Neural cell (in vitro differentiated cells): ENCODE data around the gene AQP6. TPM values are rescaled to one million over a fixed set of nuclear protein-coding genes. Genes with fewer than 3 reads are reported as not detected.

Experiments
- H2AFZ ChIP-seq: fragments of 200-600, 300-800 bp; sonication (generic), shearing (Covaris generic); 2 replicates; pipeline ENCODE4 v1.6.0; 2014; ENCODE audit warnings: low read depth, mild to moderate bottlenecking, antibody characterized with exemption, low read length, moderate library complexity
- H3F3A ChIP-seq: fragments of 200-600 bp; shearing (Covaris generic); 2 replicates; pipeline ENCODE4 v1.6.1; 2016; ENCODE audit warnings: mild to moderate bottlenecking, moderate library complexity, mixed read lengths, antibody characterized with exemption, low read length; ENCODE audit not compliant: insufficient read depth, poor library complexity, severe bottlenecking
- H3K27ac ChIP-seq: fragments of 200-600, 300-800 bp; sonication (generic), shearing (Covaris generic); 2 replicates; pipeline ENCODE4 v1.5.1; 2014; ENCODE audit warnings: mild to moderate bottlenecking, low read length, moderate library complexity
- H3K27me3 ChIP-seq: fragments of 300-800, 200-600 bp; sonication (generic), shearing (Covaris generic); 2 replicates; pipeline ENCODE4 v1.6.0; 2014; ENCODE audit warnings: mild to moderate bottlenecking, low read depth, low read length, moderate library complexity; ENCODE audit not compliant: insufficient read depth
- H3K36me3 ChIP-seq: fragments of 300-800, 200-600 bp; sonication (generic), shearing (Covaris generic); 2 replicates; pipeline ENCODE4 v1.5.1; 2014; ENCODE audit warnings: mild to moderate bottlenecking, antibody characterized with exemption, low read length, moderate library complexity; ENCODE audit not compliant: insufficient read depth
- H3K4me2 ChIP-seq: fragments of 300-800, 200-600 bp; sonication (generic), shearing (Covaris generic); 2 replicates; pipeline ENCODE4 v1.6.0; 2014; ENCODE audit warnings: mild to moderate bottlenecking, low read length
- H3K4me3 ChIP-seq: fragments of 300-800, 200-600 bp; sonication (generic), shearing (Covaris generic); 2 replicates; pipeline ENCODE4 v1.5.1; 2014; ENCODE audit warnings: mild to moderate bottlenecking, low read length, moderate library complexity
- H3K79me2 ChIP-seq: fragments of 200-600 bp; shearing (Covaris generic); replicated peaks from 2 replicates; pipeline ENCODE4 v1.6.0; 2014; ENCODE audit warnings: mild to moderate bottlenecking, low read length, moderate library complexity; ENCODE audit not compliant: insufficient read depth
- H3K9ac ChIP-seq: fragments of 300-800, 200-600 bp; sonication (generic), shearing (Covaris generic); 2 replicates; pipeline ENCODE4 v1.6.1; 2016; ENCODE audit warnings: mild to moderate bottlenecking, low read length, mixed read lengths
- H3K9me2 ChIP-seq: fragments of 200-600 bp; shearing (Covaris generic); 2 replicates; pipeline ENCODE4 v1.6.1; 2016; ENCODE audit warnings: mild to moderate bottlenecking, low read length, mixed read lengths; ENCODE audit not compliant: insufficient read depth
- H3K9me3 ChIP-seq: fragments of 200-600, 300-800 bp; sonication (generic), shearing (Covaris generic); 2 replicates; pipeline ENCODE4 v1.6.1; 2016; ENCODE audit warnings: mild to moderate bottlenecking, mixed run types, low read length, moderate library complexity, mixed read lengths
- H4K20me1 ChIP-seq: fragments of 200-600 bp; shearing (Covaris generic); 2 replicates; pipeline ENCODE4 v1.6.1; 2016; ENCODE audit warnings: mild to moderate bottlenecking, mixed run types; ENCODE audit not compliant: insufficient read depth
- CTCF ChIP-seq: fragments of 450-650 bp; IDR thresholded peaks from 2 replicates; pipeline ENCODE4 v1.5.1; 2014; ENCODE audit warnings: antibody characterized with exemption, mild to moderate bottlenecking, moderate library complexity; ENCODE audit not compliant: poor library complexity, severe bottlenecking
- EP300 ChIP-seq: fragments of 450-650 bp; conservative IDR thresholded peaks from 2 replicates; pipeline ENCODE4 v1.6.1; 2014; ENCODE audit warnings: antibody characterized with exemption, mild to moderate bottlenecking, moderate library complexity; ENCODE audit not compliant: poor library complexity, severe bottlenecking
- EZH2 ChIP-seq: fragments of 200-600, 300-800 bp; shearing (Covaris generic), sonication (generic); IDR thresholded peaks from 2 replicates; pipeline ENCODE4 v1.6.1; 2014; ENCODE audit warnings: antibody characterized with exemption, low read length, borderline replicate concordance, mild to moderate bottlenecking; ENCODE audit not compliant: insufficient read depth, poor library complexity, severe bottlenecking
- MXI1 ChIP-seq: fragments of 450-650 bp; conservative IDR thresholded peaks from 2 replicates; pipeline ENCODE4 v1.6.1; 2014; ENCODE audit warnings: antibody characterized with exemption, mild to moderate bottlenecking; ENCODE audit not compliant: poor library complexity, severe bottlenecking
- POLR2AphosphoS5 ChIP-seq: IDR thresholded peaks from 2 replicates; pipeline ENCODE4 v1.6.1; 2012
- RAD21 ChIP-seq: fragments of 450-650 bp; conservative IDR thresholded peaks from 2 replicates; pipeline ENCODE4 v1.6.1; 2014; ENCODE audit warnings: antibody characterized with exemption, mild to moderate bottlenecking, moderate library complexity
- SMC3 ChIP-seq: fragments of 450-650 bp; conservative IDR thresholded peaks from 2 replicates; pipeline ENCODE4 v1.6.1; 2014; ENCODE audit warnings: antibody characterized with exemption, mild to moderate bottlenecking, moderate library complexity; ENCODE audit not compliant: poor library complexity
- TAF1 ChIP-seq: IDR thresholded peaks from 2 replicates; pipeline ENCODE4 v1.6.1; 2012; ENCODE audit warnings: low read depth
- polyA minus RNA-seq: library from RNA; depleted of rRNA, polyadenylated mRNA; stranded (reverse); fragments of >200 nt; gene quantifications from 2 replicates; pipeline ENCODE4 v1.2.3, GENCODE V29; 2014
- polyA plus RNA-seq: library from polyadenylated mRNA; depleted of rRNA; stranded (reverse); fragments of >200 nt; gene quantifications from 2 replicates; pipeline ENCODE4 v1.2.3, GENCODE V29; 2014
- TF ChIP-seq, protein P1 (sequence below): IDR thresholded peaks from 2 replicates; pipeline ENCODE4 v1.6.1; 2012; ENCODE audit warnings: borderline replicate concordance

Gene AQP6
- polyA plus RNA-seq (not detected in 2 replicates), polyA minus RNA-seq (not detected in 2 replicates)

GRCh38 chr12:49972641-49973360, at the start of gene AQP6:
AQP6 (plus strand) TSS chr12:49972947; CDS start chr12:49973174, 227 bp downstream.
- no peak within 1 kb of the TSS for H3K9ac ChIP-seq
- H3K27me3 ChIP-seq: no peaks in the 10 kb centered on the region
- TF ChIP-seq, protein P1, sequence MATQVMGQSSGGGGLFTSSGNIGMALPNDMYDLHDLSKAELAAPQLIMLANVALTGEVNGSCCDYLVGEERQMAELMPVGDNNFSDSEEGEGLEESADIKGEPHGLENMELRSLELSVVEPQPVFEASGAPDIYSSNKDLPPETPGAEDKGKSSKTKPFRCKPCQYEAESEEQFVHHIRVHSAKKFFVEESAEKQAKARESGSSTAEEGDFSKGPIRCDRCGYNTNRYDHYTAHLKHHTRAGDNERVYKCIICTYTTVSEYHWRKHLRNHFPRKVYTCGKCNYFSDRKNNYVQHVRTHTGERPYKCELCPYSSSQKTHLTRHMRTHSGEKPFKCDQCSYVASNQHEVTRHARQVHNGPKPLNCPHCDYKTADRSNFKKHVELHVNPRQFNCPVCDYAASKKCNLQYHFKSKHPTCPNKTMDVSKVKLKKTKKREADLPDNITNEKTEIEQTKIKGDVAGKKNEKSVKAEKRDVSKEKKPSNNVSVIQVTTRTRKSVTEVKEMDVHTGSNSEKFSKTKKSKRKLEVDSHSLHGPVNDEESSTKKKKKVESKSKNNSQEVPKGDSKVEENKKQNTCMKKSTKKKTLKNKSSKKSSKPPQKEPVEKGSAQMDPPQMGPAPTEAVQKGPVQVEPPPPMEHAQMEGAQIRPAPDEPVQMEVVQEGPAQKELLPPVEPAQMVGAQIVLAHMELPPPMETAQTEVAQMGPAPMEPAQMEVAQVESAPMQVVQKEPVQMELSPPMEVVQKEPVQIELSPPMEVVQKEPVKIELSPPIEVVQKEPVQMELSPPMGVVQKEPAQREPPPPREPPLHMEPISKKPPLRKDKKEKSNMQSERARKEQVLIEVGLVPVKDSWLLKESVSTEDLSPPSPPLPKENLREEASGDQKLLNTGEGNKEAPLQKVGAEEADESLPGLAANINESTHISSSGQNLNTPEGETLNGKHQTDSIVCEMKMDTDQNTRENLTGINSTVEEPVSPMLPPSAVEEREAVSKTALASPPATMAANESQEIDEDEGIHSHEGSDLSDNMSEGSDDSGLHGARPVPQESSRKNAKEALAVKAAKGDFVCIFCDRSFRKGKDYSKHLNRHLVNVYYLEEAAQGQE: no peak
- TF ChIP-seq SMC3 (no peak), POLR2AphosphoS5 (no peak), MXI1 (no peak), RAD21 (no peak), EZH2 (no peak), TAF1 (no peak), EP300 (no peak), CTCF (no peak)
- no peak within 1 kb of the TSS for H3K4me2 ChIP-seq
- no peak within 1 kb of the TSS for H3K27ac ChIP-seq
- H3F3A ChIP-seq: no peaks in the 10 kb centered on the region
- H2AFZ ChIP-seq: no peak within 1 kb of the TSS
- H3K36me3 ChIP-seq: no peaks in the 10 kb centered on the region
- no peaks in the 10 kb centered on the region for H4K20me1 ChIP-seq
- H3K9me3 ChIP-seq: no peaks in the 10 kb centered on the region
- no peak within 1 kb of the TSS for H3K4me3 ChIP-seq
- no peaks in the 10 kb centered on the region for H3K9me2 ChIP-seq
- no peaks in the 10 kb centered on the region for H3K79me2 ChIP-seq

GRCh38 chr12:49923035-49923644, 49.6 kb upstream of the AQP6 start:
- no peaks in the 10 kb centered on the region for H4K20me1 ChIP-seq
- no peaks in the 10 kb centered on the region for H3K9me2 ChIP-seq
- no peak overlapping the region for H3K4me2 ChIP-seq
- no peaks in the 10 kb centered on the region for H3K27me3 ChIP-seq
- TF ChIP-seq MXI1 (no peak), CTCF (no peak), RAD21 (no peak), SMC3 (no peak), EZH2 (no peak), TAF1 (no peak), POLR2AphosphoS5 (no peak), EP300 (no peak)
- TF ChIP-seq, protein P1: no peak
- H3K9ac ChIP-seq: no peak overlapping the region
- H3F3A ChIP-seq: no peaks in the 10 kb centered on the region
- no peak overlapping the region for H3K4me3 ChIP-seq
- H3K9me3 ChIP-seq: no peaks in the 10 kb centered on the region
- no peak overlapping the region for H2AFZ ChIP-seq
- H3K79me2 ChIP-seq: no peaks in the 10 kb centered on the region
- H3K36me3 ChIP-seq: no peaks in the 10 kb centered on the region
- no peak overlapping the region for H3K27ac ChIP-seq
